GM21786 (cell line): ENCODE data around the gene KIRREL1.

Experiments used
- ATAC-seq: cut with Tn5 transposase; IDR thresholded peaks from one replicate; pipeline ENCODE4 v1.9.1; 2021; ENCODE audit not compliant: unreplicated experiment

KIRREL1 gene

GRCh38 chr1:158102881-158103674, 109.6 kb downstream of the KIRREL1 start:
- ATAC-seq: no peak

GRCh38 chr1:158103861-158104522, 110.5 kb downstream of the KIRREL1 start:
- ATAC-seq: no peak

DNA sequence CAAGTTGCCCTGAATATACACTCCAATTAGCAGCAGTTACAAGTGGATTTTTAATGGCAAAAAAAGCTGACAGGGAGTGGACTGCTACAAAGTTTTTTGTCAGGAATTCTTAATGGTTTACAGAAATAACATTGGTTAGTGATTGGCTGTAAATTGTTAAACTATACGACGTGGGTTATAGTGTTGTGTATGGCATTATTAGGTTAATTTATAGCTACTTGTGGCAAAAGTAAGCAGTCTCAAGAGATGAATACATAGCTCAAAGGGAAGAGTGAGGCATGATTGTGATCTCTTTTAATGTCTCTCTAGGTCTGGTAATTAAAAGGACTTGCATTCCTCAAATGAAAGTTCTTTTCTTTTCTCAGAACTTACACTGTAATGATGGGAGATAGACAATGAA, 111.4 kb downstream of the KIRREL1 start:
- ATAC-seq: no peak

DNA sequence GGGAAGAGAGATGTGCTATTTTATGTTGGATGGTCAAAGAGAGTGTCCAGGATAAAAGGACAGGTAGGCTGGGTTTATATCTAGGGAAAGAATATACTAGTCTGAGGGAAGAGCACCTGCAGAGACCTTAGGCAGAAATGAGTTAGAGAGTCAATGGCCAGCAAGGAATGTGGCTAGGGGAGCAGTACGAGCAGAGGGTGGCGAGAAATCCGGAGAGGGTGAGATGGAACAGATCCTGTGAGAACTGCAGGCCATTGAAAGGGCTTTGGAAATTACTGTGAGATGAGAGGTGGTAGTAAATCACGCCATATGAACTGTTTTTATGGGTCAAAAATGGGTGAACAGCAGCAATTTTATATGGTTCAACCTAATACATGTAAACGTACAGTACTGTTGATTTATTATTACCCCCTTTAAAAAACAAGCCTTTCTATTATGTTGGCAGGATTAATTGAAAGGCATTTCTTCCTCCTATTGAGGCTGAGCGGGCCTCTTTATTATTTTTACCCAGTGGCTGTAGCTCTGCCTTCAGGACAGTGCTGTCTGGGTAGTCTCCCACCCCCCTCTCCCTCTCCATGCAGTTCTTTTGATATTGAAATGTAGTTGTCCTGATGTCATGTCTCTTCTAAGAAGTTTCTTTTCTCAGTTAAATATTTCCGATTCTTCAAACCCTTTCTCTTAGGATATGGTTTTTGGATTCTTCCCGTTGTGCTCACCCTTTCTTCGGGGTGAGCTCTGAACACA, 112.1 kb downstream of the KIRREL1 start:
- no peak for ATAC-seq

DNA sequence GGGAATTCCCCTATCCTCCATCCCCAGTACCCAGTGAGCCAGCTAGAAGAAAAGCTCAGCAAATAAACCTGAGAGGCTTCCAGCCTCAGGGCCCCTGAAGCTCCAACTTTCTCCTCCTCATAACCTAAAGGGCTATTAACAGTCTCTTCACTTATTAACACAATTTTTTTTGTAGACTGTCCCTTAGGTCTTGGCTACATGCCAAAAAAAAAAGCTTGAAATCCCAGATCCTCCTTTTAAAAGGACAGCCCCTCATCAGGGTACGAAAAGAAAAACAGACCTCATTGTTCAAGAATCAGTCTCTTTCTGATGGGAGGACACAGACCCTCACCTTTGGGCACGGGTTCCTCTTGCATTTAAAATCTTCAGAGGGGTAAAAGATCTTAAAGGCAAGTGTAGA, 114.5 kb downstream of the KIRREL1 start:
- no peak for ATAC-seq

GRCh38 chr1:158112994-158113758, 119.7 kb downstream of the KIRREL1 start:
- ATAC-seq: no peak

GRCh38 chr1:158113759-158114127, 120.3 kb downstream of the KIRREL1 start:
- ATAC-seq: no peak

GRCh38 chr1:158115126-158115525, 121.7 kb downstream of the KIRREL1 start:
- ATAC-seq: peak; percentile 76

DNA sequence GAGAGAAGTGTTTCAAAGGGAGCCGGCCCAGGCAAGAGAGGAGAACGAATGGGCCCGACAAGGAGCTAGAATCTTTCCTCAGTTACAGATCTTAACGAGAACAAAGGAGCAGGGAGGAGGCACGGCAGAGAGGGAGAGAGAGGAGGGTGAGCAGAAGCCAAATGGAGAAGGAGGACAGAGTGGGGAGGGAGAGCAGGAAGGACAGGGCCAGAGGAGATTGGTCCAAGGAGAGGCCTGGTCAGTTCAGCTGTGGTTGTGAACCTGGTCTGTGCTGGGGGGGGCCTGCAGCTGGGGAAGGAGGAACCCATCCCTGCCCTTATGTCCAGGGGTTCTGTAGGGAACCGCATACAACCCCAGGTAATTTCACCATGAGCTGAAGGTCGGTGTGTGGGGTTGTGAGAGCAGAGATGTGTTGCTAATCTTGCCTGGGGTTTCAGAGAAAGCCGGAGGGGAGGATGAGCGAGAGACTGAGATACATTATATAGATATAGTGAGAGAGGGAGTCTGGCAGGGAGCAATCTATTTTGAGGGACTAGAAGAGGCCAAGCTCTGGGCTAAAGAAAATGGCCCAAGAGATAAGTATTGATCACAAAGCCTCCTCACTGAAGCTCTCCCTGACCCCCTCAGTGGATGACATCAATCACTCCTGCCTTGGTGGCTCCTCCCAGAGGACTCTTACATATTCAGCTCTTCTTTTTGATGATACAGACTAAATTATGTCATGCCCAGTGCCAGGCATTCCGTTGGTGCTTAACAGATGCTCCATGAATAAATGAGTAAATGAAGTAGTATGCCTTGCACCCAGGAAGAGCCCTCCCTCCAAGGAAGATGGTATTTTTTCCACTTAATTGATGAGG, 123.1 kb downstream of the KIRREL1 start:
- no peak for ATAC-seq

- ATAC-seq: no peak
Observed at GRCh38 chr1:158117854-158118704, 124.6 kb downstream of the KIRREL1 start.

GRCh38 chr1:158118713-158119402, 125.4 kb downstream of the KIRREL1 start:
- no peak for ATAC-seq

DNA sequence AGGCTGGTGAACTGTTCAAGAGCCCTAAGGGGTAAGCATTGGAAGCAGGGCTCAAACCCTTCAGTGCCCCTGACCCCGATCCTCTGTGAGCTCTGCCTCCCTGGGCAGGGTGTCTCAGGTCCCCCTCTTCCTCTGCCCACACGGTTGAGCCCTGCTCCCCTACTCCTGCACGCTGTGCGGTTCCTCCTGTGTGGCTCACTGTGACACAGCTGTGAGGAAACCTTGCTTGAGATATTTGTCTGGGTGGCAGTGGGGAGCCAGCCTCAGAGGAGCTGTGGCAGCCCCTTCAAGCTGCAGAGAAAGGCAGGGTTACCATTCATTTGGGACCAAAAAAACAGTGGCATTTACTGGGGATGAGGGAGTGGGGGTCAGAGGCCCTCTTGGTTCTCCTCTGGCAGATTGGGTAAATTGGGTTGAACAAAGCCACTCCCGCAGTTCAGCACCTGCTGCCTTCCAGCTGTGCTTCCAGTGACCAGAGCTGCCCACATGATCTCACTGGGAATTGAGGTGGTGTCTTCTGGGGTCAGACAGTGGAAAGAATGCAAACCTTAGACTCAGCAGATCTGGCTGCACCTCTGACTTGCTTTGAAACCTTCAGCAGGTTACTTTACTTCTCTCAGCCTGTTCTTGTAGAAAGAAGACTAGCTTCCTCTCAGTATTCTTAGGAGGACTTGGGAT, 126.7 kb downstream of the KIRREL1 start:
- ATAC-seq: no peak

DNA sequence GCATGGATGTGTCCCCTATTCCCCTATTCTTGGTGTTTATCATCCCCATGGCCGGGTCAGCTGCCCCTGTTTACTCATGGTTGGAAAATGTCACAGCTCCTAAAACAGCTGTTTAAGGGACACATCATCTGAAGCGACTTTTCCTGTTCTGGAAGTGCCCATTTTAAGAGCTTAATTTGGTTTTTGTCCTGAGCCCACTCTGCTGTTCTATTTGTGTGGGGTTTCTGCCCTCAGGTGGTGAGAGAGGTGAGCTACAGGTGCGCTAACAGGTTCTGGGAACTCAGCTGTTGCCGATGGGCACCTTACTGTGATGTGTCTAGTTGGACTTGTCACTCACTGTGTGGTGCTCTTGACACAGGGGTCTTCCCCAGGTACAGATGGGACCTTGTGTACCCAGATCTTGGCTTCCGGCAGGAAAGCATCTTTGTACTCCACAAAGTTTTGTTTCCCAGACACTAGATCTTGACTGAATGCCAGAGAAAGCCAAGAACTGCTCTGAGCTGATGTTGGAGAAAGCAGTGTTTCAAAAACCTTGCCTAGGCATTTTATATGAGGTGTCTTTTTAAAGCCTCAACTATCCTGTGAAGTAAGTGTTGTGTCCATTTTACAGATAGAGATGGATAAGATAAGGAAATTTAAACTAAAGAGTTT, 128.3 kb downstream of the KIRREL1 start:
- ATAC-seq: no peak

GRCh38 chr1:158122833-158123388, 129.5 kb downstream of the KIRREL1 start:
- ATAC-seq: no peak

DNA sequence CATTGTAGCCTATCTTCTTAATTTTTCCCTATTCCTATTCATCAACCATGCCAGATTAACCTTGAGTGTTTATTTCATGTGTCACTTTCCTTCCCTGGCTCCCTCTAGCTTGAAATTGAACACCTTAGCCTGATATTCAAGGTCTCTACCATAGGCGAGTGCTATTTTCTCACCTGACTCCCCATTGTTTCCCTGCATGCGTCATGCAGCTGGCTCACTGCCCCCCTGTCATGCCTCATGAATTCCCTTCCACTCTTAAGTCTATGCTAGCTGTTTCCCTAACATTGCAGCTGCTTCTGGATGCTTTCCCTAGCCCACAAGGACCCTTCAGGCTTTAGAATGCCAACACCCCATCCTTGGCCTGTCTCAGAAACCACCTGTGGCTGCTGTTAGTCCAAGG, 130.6 kb downstream of the KIRREL1 start:
- no peak for ATAC-seq

DNA sequence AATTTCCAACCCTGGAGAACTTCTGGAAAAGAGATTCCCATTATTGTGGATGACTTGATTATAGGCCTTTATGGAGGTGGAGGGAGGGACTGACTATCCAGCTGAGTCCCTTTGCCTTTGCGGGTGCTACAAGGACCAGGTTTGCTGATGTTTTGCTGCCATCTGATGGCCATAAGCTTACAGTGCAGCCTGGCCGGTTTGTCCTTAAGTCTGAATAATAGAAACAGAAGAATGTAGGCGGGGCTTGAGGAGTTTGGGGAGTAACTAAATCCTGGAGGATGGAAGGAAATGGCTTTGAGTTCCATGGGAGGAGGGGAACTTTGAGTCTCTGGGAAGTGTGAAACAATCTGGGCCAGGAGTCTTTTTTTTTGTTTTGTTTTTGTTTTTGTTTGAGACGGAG, 131.6 kb downstream of the KIRREL1 start:
- ATAC-seq: peak; percentile 78

GRCh38 chr1:158126425-158126824, 133.0 kb downstream of the KIRREL1 start:
- no peak for ATAC-seq
